Cardiac muscle cell (in vitro differentiated cells and primary cell): Measurements from ENCODE around the gene PIK3R1. TPM values are rescaled to one million over a fixed set of nuclear protein-coding genes. Genes with fewer than 3 reads are reported as not detected.

Experiments used
- DNase-seq, 2 donors: peaks; one replicate each; pipeline versions ENCODE4 v3.0.0 to v3.0.0-alpha.2; 2010 to 2017; ENCODE audit warnings: low read depth in 1 of 2, low spot score in 1 of 2
- H3K27ac ChIP-seq: fragments of 200-600 bp; sonication (generic); 2 replicates; pipeline ENCODE4 v1.5.1; 2016
- H3K27me3 ChIP-seq: fragments of 200-600 bp; sonication (generic); 2 replicates; pipeline ENCODE4 v1.6.0; 2016; ENCODE audit warnings: control low read depth
- H3K36me3 ChIP-seq: fragments of 200-600 bp; sonication (generic); 2 replicates; pipeline ENCODE4 v1.5.1; 2016; ENCODE audit warnings: control low read depth
- H3K4me1 ChIP-seq: fragments of 200-600 bp; sonication (generic); 2 replicates; pipeline ENCODE4 v1.8.1; 2017; ENCODE audit warnings: low read depth, mild to moderate bottlenecking, mixed run types
- H3K4me3 ChIP-seq: fragments of 200-600 bp; sonication (generic); 2 replicates; pipeline ENCODE4 v1.5.1; 2016; ENCODE audit warnings: mild to moderate bottlenecking
- H3K9me3 ChIP-seq: fragments of 200-600 bp; sonication (generic); 2 replicates; pipeline ENCODE4 v1.5.1; 2017; ENCODE audit warnings: low read depth, mild to moderate bottlenecking, control low read depth
- CTCF ChIP-seq: IDR thresholded peaks from 2 replicates; pipeline ENCODE4 v1.5.1; 2012; ENCODE audit warnings: low read depth, mild to moderate bottlenecking, low read length
- polyA plus RNA-seq: library from polyadenylated mRNA; unstranded; fragments of >200 nt; fragmentation: Nextera tagmentation; extraction: Ambion mirVana; gene quantifications from 2 replicates; pipeline ENCODE4 v1.2.1, GENCODE V29; 2016
- total RNA-seq: library from RNA; depleted of rRNA; stranded (reverse); fragments of >200 nt; gene quantifications from 2 replicates; pipeline ENCODE4 v1.2.3, GENCODE V29; 2016

PIK3R1 gene
- total and polyA plus RNA-seq, 2 experiments from 2014 or later: 15.1 to 17.5 TPM

- Histone ChIP-seq H3K4me1 (peaks cover 15% of the 10 kb centered on the region), H3K9me3 (no peaks in the 10 kb centered on the region), H3K27ac (peak overlapping the region; percentile 93), H3K36me3 (no peaks in the 10 kb centered on the region), H3K4me3 (peak overlapping the region; percentile 63), H3K27me3 (no peaks in the 10 kb centered on the region)
- peak; percentile 20 to 30 for DNase-seq
- TF ChIP-seq CTCF: no peak
Observed at GRCh38 chr5:68214482-68215207, 911 bp upstream of the PIK3R1 start.

- Histone ChIP-seq H3K9me3 (no peaks in the 10 kb centered on the region), H3K36me3 (no peaks in the 10 kb centered on the region), H3K4me1 (peaks cover 15% of the 10 kb centered on the region), H3K4me3 (peak overlapping the region; percentile 63), H3K27me3 (no peaks in the 10 kb centered on the region), H3K27ac (peak overlapping the region; percentile 93)
- TF ChIP-seq CTCF: no peak
- no peak for DNase-seq
Observed at GRCh38 chr5:68215898-68216244, 315 bp downstream of the PIK3R1 start.

GRCh38 chr5:68216245-68217046, 890 bp downstream of the PIK3R1 start:
- DNase-seq: peak; percentile 45 to 76
- H3K27ac ChIP-seq: peak overlapping the region; percentile 93
- peak overlapping the region; percentile 63 for H3K4me3 ChIP-seq
- no peaks in the 10 kb centered on the region for H3K9me3 ChIP-seq
- H3K4me1 ChIP-seq: peaks cover 15% of the 10 kb centered on the region
- no peak for TF ChIP-seq CTCF
- no peaks in the 10 kb centered on the region for H3K36me3 ChIP-seq
- H3K27me3 ChIP-seq: no peaks in the 10 kb centered on the region

- Histone ChIP-seq H3K27me3 (no peaks in the 10 kb centered on the region), H3K9me3 (no peaks in the 10 kb centered on the region), H3K4me1 (peaks cover 15% of the 10 kb centered on the region), H3K4me3 (peak overlapping the region; percentile 63), H3K36me3 (no peaks in the 10 kb centered on the region), H3K27ac (peak overlapping the region; percentile 93)
- peak; percentile 6 for TF ChIP-seq CTCF
- DNase-seq: no peak
Observed at GRCh38 chr5:68217047-68217355, 1.4 kb downstream of the PIK3R1 start.

GRCh38 chr5:68217528-68217927, 2.0 kb downstream of the PIK3R1 start:
- Histone ChIP-seq H3K4me1 (peaks cover 15% of the 10 kb centered on the region), H3K27ac (peak overlapping the region; percentile 93), H3K27me3 (no peaks in the 10 kb centered on the region), H3K9me3 (no peaks in the 10 kb centered on the region), H3K36me3 (no peaks in the 10 kb centered on the region), H3K4me3 (peak overlapping the region; percentile 63)
- DNase-seq: peak in 1 of 2 donors; percentile 33
- TF ChIP-seq CTCF: no peak
